B cell (primary cell): Measurements from ENCODE around the gene MOB3A. TPM values are rescaled to one million over a fixed set of nuclear protein-coding genes. Genes with fewer than 3 reads are reported as not detected.
A peak's percentile ranks its signal among the peaks of the same experiment; 100 is the strongest.

ENCODE experiments used
- ATAC-seq: fragments of 200-7000 bp; cut with Tn5 transposase; one replicate; pipeline ENCODE4 v1.10.0; 2021; ENCODE audit warnings: low read depth, mild to moderate bottlenecking, moderate number of reproducible peaks, moderate library complexity
- CTCF ChIA-PET: fragments of 350-600 bp; sonication (Branson Sonifier 250); formaldehyde crosslinking; loops from one replicate; lab custom pipeline; 2021; ENCODE audit warnings: antibody characterized with exemption, inconsistent platforms; lab: Charles Lee
- POLR2A ChIA-PET: fragments of 350-600 bp; sonication (Branson Sonifier 250); formaldehyde crosslinking; loops from one replicate; lab custom pipeline; 2021; ENCODE audit warnings: antibody characterized with exemption; lab: Charles Lee
- DNase-seq: peaks from one replicate; pipeline ENCODE4 v3.0.0; 2013
- H2AFZ ChIP-seq: 2 replicates; pipeline ENCODE4 v1.6.1; 2012; ENCODE audit warnings: mild to moderate bottlenecking, low read depth, low read length; ENCODE audit not compliant: insufficient read depth, poor library complexity, severe bottlenecking
- H3K27ac ChIP-seq, 2 donors: 1 replicate in 1 of 2; 2 replicates in 1 of 2; pipeline ENCODE4 v1.5.1; 2012 to 2013; ENCODE audit warnings: low read length in 2 of 2, mild to moderate bottlenecking in 2 of 2, moderate library complexity in 1 of 2
- H3K27me3 ChIP-seq, 4 experiments: fragments of 200-600 bp in 1 of 4; sonication (generic) in 1 of 4; replicated peaks in 1 of 4; 1 replicate in 2 of 4; 2 replicates in 2 of 4; pipeline versions ENCODE4 v1.6.1 to v1.7.0; 2013 to 2016; ENCODE audit warnings: low read length in 3 of 4, mild to moderate bottlenecking in 2 of 4, mixed read lengths in 1 of 4, moderate library complexity in 1 of 4; ENCODE audit not compliant: insufficient read depth in 4 of 4, control insufficient read depth in 3 of 4; ENCODE audit errors: control extremely low read depth in 1 of 4
- H3K36me3 ChIP-seq, 2 experiments: replicated peaks in 1 of 2; 1 replicate in 1 of 2; 2 replicates in 1 of 2; pipeline versions ENCODE4 v1.6.1 to v1.7.1; 2013; ENCODE audit warnings: low read length in 1 of 2; ENCODE audit not compliant: insufficient read depth in 2 of 2, control insufficient read depth in 1 of 2; ENCODE audit errors: control extremely low read depth in 1 of 2, extremely low read depth in 1 of 2
- H3K4me1 ChIP-seq, 2 donors: fragments of 200-600 bp in 1 of 2; sonication (generic) in 1 of 2; 1 replicate in 1 of 2; 2 replicates in 1 of 2; pipeline versions ENCODE4 v1.5.1 to v1.6.1; 2013 to 2017; ENCODE audit warnings: low read length in 2 of 2; ENCODE audit not compliant: control insufficient read depth in 2 of 2, insufficient read depth in 2 of 2
- H3K4me2 ChIP-seq: replicated peaks from 2 replicates; pipeline ENCODE3; 2012; ENCODE audit warnings: mild to moderate bottlenecking, low read depth, low read length; ENCODE audit not compliant: poor library complexity, severe bottlenecking
- H3K4me3 ChIP-seq, 5 experiments: fragments of 200-600 bp in 1 of 5; sonication (generic) in 1 of 5; 1 replicate in 3 of 5; 2 replicates in 2 of 5; pipeline versions ENCODE4 v1.5.1 to v1.7.0; 2011 to 2016; ENCODE audit warnings: low read length in 4 of 5, mild to moderate bottlenecking in 4 of 5, low read depth in 2 of 5, control low read depth in 1 of 5, moderate library complexity in 1 of 5; ENCODE audit not compliant: insufficient read depth in 1 of 5; ENCODE audit errors: control extremely low read depth in 1 of 5, extremely low read depth in 1 of 5
- H3K79me2 ChIP-seq: fragments of 200-600 bp; sonication (generic); one replicate; pipeline ENCODE4 v1.6.0; 2016; ENCODE audit warnings: low read length; ENCODE audit not compliant: control insufficient read depth, insufficient read depth
- H3K9ac ChIP-seq: fragments of 200-600 bp; sonication (generic); 2 replicates; pipeline ENCODE4 v1.6.1; 2017; ENCODE audit warnings: mild to moderate bottlenecking, low read length, moderate library complexity
- H3K9me3 ChIP-seq, 3 donors: one replicate each; pipeline versions ENCODE4 v1.6.1 to v1.7.1; 2013; ENCODE audit warnings: low read length in 2 of 3; ENCODE audit not compliant: control insufficient read depth in 2 of 3, insufficient read depth in 1 of 3; ENCODE audit errors: control extremely low read depth in 1 of 3
- H4K20me1 ChIP-seq: 2 replicates; pipeline ENCODE4 v1.6.0; 2012; ENCODE audit warnings: mild to moderate bottlenecking, low read length; ENCODE audit not compliant: insufficient read depth, control insufficient read depth, poor library complexity, severe bottlenecking
- H3K27ac Mint-ChIP-seq: one replicate; pipeline ENCODE4 v1.8.0; 2021; ENCODE audit warnings: mixed read lengths
- H3K27me3 Mint-ChIP-seq: one replicate; pipeline ENCODE4 v1.8.0; 2021; ENCODE audit warnings: mixed read lengths
- H3K4me1 Mint-ChIP-seq: one replicate; pipeline ENCODE4 v1.8.0; 2021; ENCODE audit warnings: mixed read lengths
- H3K4me3 Mint-ChIP-seq: one replicate; pipeline ENCODE4 v1.8.0; 2021; ENCODE audit warnings: mixed read lengths
- H3K9me3 Mint-ChIP-seq: one replicate; pipeline ENCODE4 v1.8.0; 2022; ENCODE audit warnings: mixed read lengths; ENCODE audit not compliant: insufficient read depth
- CTCF ChIP-seq: fragments of 200-600 bp; IDR thresholded peaks from one replicate; pipeline ENCODE4 v1.8.0; 2022; ENCODE audit warnings: antibody characterized with exemption, mild to moderate bottlenecking
- EZH2 ChIP-seq: IDR thresholded peaks from 2 replicates; pipeline ENCODE4 v1.6.1; 2012; ENCODE audit warnings: borderline replicate concordance, low read depth, mild to moderate bottlenecking, moderate library complexity, low read length; ENCODE audit not compliant: insufficient read depth, poor library complexity, severe bottlenecking
- WGBS: methylation state at CpG from one replicate; pipeline ENCODE4 v1.1.5; 2013; ENCODE audit warnings: missing lambda C conversion rate; ENCODE audit not compliant: insufficient coverage; 5-methylcytosine and 5-hydroxymethylcytosine counted together
- intact Hi-C: fragments of 100-400 bp; cut with micrococcal nuclease; formaldehyde crosslinking; loops from one replicate; pipeline ENCODE4 v1.10.0; 2022
- polyA plus RNA-seq: library from polyadenylated mRNA; depleted of rRNA; stranded (reverse); fragments of >200 nt; gene quantifications from 2 replicates; pipeline ENCODE4 v1.2.3, GENCODE V29; 2012
- total RNA-seq, 2 donors: library from RNA; stranded (reverse); fragments of 120-200 nt in 1 of 2; gene quantifications; 1 replicate in 1 of 2; 2 replicates in 1 of 2; pipeline versions ENCODE4 v1.2.3 to v1.2.4, GENCODE V29; 2013 to 2022

The MOB3A gene
- total and polyA plus RNA-seq, 2 donors (not counting 1 experiment from before 2014, with no cell fraction given) = 190 to 228 TPM

DNA sequence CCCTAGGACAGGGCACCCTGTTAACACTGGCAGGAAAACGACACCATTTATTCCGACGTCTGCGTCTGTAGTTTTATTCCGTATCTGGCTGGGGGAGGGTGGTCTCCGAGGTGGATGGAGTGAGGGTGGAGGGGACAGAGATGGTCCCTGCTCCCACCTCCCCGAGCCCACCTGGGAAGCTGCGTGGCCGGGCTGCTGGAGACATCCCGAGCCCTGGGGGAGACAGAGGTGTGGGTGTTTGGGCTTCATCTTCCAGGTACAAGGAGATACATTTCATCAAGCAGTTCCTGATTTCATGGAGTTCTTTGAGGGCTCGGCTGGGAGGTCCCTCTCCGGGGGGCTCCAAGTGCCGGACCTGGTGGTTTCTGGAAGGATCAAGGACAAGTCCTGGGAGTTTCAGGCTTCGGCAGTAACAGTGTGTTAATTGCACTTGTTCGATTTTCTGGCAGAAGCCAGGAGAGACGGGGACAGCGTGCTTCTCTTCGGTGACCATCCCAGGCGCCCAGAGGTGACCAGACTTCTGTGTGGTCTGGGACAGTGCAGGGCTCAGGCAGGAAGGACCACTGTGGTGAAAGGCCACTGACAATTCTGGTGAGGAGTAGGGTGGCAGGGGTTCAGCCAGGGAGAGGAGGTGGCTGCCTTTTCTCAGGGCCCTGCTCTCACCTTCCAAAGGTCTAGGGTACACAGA lies 25.0 kb downstream of the MOB3A start:
- Mint-ChIP-seq H3K27ac (peak overlapping the region; percentile 69), H3K4me3 (no peak overlapping the region), H3K9me3 (no peaks in the 10 kb centered on the region), H3K27me3 (no peaks in the 10 kb centered on the region), H3K4me1 (peaks cover 58% of the 10 kb centered on the region)
- H3K4me1 ChIP-seq = peaks cover 33 to 59% of the 10 kb centered on the region in 2 donors
- no peak overlapping the region for H2AFZ ChIP-seq
- no peak overlapping the region for H3K4me3 ChIP-seq
- no peaks in the 10 kb centered on the region for H3K27me3 ChIP-seq
- no peak for DNase-seq
- peaks cover 0 to 44% of the 10 kb centered on the region in 2 experiments for H3K36me3 ChIP-seq
- H3K9ac ChIP-seq = no peak overlapping the region
- H3K4me2 ChIP-seq = no peak overlapping the region
- intact Hi-C loops = no loop called here
- peak overlapping the region in 1 of 2 donors; percentile 21 for H3K27ac ChIP-seq
- POLR2A ChIA-PET = interaction anchor here (1.0 to 4.9 kb wide), 4 partner anchors 14 to 29 kb away, joined by 9 to 24 read pairs (median 15); no protein-coding TSS in a partner anchor
- no peaks in the 10 kb centered on the region for H3K9me3 ChIP-seq
- H3K79me2 ChIP-seq = peaks cover 62% of the 10 kb centered on the region
- peaks cover 30% of the 10 kb centered on the region for H4K20me1 ChIP-seq
- TF ChIP-seq EZH2 (no peak), CTCF (no peak)
- CTCF ChIA-PET = interaction anchor here (0.9 to 10.5 kb wide), 4 partner anchors 8 to 141 kb away, joined by 3 to 96 read pairs (median 4); partner anchors contain the start of gene MOB3A
- WGBS = 95% methylated on average over 17 of the region's 19 CpGs
- no peak for ATAC-seq

DNA sequence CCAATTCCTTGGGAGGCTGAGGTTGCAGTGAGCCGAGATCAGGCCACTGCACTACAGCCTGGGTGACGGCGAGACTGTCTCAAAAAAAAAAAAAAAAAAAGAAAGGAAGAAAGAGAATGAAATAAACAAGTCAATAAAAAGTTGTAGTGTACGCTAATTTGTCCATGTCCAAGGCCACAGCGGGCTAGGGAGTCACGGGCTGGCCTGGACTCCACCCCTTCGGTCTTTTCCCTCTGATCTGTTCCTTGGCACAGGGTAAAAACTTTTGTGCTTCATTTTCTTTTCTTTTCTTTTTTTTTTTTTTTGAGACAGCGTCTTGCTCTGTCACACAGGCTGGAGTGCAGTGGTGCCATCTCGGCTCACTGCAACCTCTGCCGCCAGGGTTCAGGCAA lies 25.7 kb downstream of the MOB3A start:
- intact Hi-C loops = no loop called here
- H3K36me3 ChIP-seq = peaks cover 0 to 37% of the 10 kb centered on the region in 2 experiments
- peak overlapping the region in 1 of 2 donors; percentile 64 for H3K27ac ChIP-seq
- no peak overlapping the region for H3K4me3 ChIP-seq
- Mint-ChIP-seq H3K4me3 (no peak overlapping the region), H3K9me3 (no peaks in the 10 kb centered on the region), H3K27ac (peak overlapping the region; percentile 10), H3K27me3 (no peaks in the 10 kb centered on the region), H3K4me1 (peaks cover 54% of the 10 kb centered on the region)
- CTCF ChIA-PET = interaction anchor here (0.6 to 10.5 kb wide), 12 partner anchors 8 to 140 kb away, joined by 3 to 96 read pairs (median 5); partner anchors contain the start of gene MOB3A
- no peak overlapping the region for H2AFZ ChIP-seq
- DNase-seq (no peak), ATAC-seq (no peak)
- TF ChIP-seq CTCF (no peak), EZH2 (no peak)
- peaks cover 23% of the 10 kb centered on the region for H4K20me1 ChIP-seq
- WGBS = 97% methylated on average over 7 of the region's 10 CpGs
- H3K27me3 ChIP-seq = no peaks in the 10 kb centered on the region
- POLR2A ChIA-PET = interaction anchor here (0.9 to 4.9 kb wide), 10 partner anchors 10 to 28 kb away, joined by 3 to 24 read pairs (median 4); no protein-coding TSS in a partner anchor
- no peak overlapping the region for H3K9ac ChIP-seq
- H3K4me2 ChIP-seq = no peak overlapping the region
- peaks cover 30 to 57% of the 10 kb centered on the region in 2 donors for H3K4me1 ChIP-seq
- no peaks in the 10 kb centered on the region for H3K9me3 ChIP-seq
- peaks cover 55% of the 10 kb centered on the region for H3K79me2 ChIP-seq
